Superior temporal gyrus (tissue), 1 donor: Measurements from ENCODE around the gene TPP2.

Source experiments
- DNase-seq: peaks from one replicate; pipeline ENCODE4 v3.0.0-alpha.2; 2016; ENCODE audit errors: extremely low spot score

TPP2 gene

DNA sequence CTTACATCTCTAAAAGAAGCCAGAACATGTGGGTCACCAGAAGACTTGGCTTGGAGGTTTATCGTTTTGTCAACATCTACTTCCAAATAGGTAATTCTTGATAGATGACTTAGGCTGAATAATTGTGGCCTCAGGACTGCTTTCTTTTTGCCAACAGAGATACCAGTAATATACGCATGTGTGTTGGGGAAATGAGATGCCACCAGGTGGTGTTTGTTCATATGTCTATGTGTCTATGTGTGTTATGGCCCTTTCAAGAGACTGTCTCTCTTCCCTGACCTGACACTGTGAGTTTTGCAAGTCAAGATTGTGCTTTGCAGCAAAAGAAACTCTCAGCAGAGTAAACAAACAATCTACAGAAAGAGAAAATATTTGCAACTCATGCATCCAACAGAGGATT lies 129.6 kb downstream of the TPP2 start:
- DNase-seq: no peak
